Karpas-422 (cell line): ENCODE results near the gene HIVEP3. TPM values are rescaled to one million over a fixed set of nuclear protein-coding genes. Genes with fewer than 3 reads are reported as not detected.

ENCODE experiments used
- DNase-seq: peaks from one replicate; pipeline ENCODE4 v3.0.0-alpha.2; 2015
- H2AFZ ChIP-seq: fragments of 200-600 bp; sonication (generic); 2 replicates; pipeline ENCODE4 v1.6.1; 2014; ENCODE audit warnings: antibody characterized with exemption, low read length, mixed read lengths
- H3K27ac ChIP-seq: fragments of 200-600 bp; sonication (generic); 2 replicates; pipeline ENCODE4 v1.5.1; 2014; ENCODE audit warnings: mild to moderate bottlenecking, low read length, moderate library complexity
- H3K27me3 ChIP-seq: fragments of 200-600 bp; sonication (generic); 2 replicates; pipeline ENCODE4 v1.6.1; 2014; ENCODE audit warnings: low read length, mixed read lengths
- H3K36me3 ChIP-seq: fragments of 200-600 bp; sonication (generic); 2 replicates; pipeline ENCODE4 v1.6.1; 2014; ENCODE audit warnings: low read length, mixed read lengths; ENCODE audit not compliant: insufficient read depth
- H3K4me1 ChIP-seq: fragments of 200-600 bp; sonication (generic); 2 replicates; pipeline ENCODE4 v1.6.1; 2014; ENCODE audit warnings: mild to moderate bottlenecking, low read length, mixed read lengths
- H3K4me2 ChIP-seq: fragments of 200-600 bp; sonication (generic); 2 replicates; pipeline ENCODE4 v1.6.1; 2014; ENCODE audit warnings: low read length, low read depth, mild to moderate bottlenecking; ENCODE audit not compliant: poor library complexity, severe bottlenecking
- H3K4me3 ChIP-seq: fragments of 200-600 bp; sonication (generic); 2 replicates; pipeline ENCODE4 v1.5.1; 2014; ENCODE audit warnings: mild to moderate bottlenecking, antibody characterized with exemption, low read length, mixed read lengths
- H3K79me2 ChIP-seq: fragments of 200-600 bp; sonication (generic); 2 replicates; pipeline ENCODE4 v1.6.1; 2014; ENCODE audit warnings: mild to moderate bottlenecking, low read length, mixed read lengths
- H3K9ac ChIP-seq: fragments of 200-600 bp; sonication (generic); 2 replicates; pipeline ENCODE4 v1.6.0; 2014; ENCODE audit warnings: low read length
- H3K9me2 ChIP-seq: fragments of 200-600 bp; sonication (generic), shearing (Covaris generic); replicated peaks from 2 replicates; pipeline ENCODE4 v1.6.0; 2014; ENCODE audit warnings: mild to moderate bottlenecking, low read length, moderate library complexity; ENCODE audit not compliant: insufficient read depth
- H3K9me3 ChIP-seq: fragments of 300-700, 200-600 bp; sonication (generic); 2 replicates; pipeline ENCODE4 v1.6.1; 2014; ENCODE audit warnings: low read length, mixed read lengths
- H4K20me1 ChIP-seq: fragments of 200-600 bp; sonication (generic); 2 replicates; pipeline ENCODE4 v1.6.1; 2014; ENCODE audit warnings: mild to moderate bottlenecking, antibody characterized with exemption, low read length, low read depth; ENCODE audit not compliant: insufficient read depth
- total RNA-seq: library from RNA; depleted of rRNA; stranded (reverse); fragments of >200 nt; shearing (Covaris generic); gene quantifications from 2 replicates; pipeline ENCODE4 v1.2.3, GENCODE V29; 2014; ENCODE audit warnings: low replicate concordance

HIVEP3 gene
- total RNA-seq, 1 experiment from 2014 or later = 1.3 TPM

- Histone ChIP-seq H3K79me2 (no peaks in the 10 kb centered on the region), H3K4me2 (no peak overlapping the region), H3K4me3 (no peak overlapping the region), H2AFZ (no peak overlapping the region), H3K27me3 (no peaks in the 10 kb centered on the region), H3K9me3 (no peaks in the 10 kb centered on the region), H4K20me1 (no peaks in the 10 kb centered on the region), H3K36me3 (no peaks in the 10 kb centered on the region), H3K9ac (no peak overlapping the region), H3K4me1 (no peaks in the 10 kb centered on the region), H3K9me2 (no peaks in the 10 kb centered on the region), H3K27ac (no peak overlapping the region)
- no peak for DNase-seq
Measured at GRCh38 chr1:41879617-41880016, 39.1 kb downstream of the HIVEP3 start.

GRCh38 chr1:41878911-41879310, 39.8 kb downstream of the HIVEP3 start:
- Histone ChIP-seq H4K20me1 (no peaks in the 10 kb centered on the region), H3K27me3 (no peaks in the 10 kb centered on the region), H3K9me2 (no peaks in the 10 kb centered on the region), H3K36me3 (no peaks in the 10 kb centered on the region), H3K9me3 (no peaks in the 10 kb centered on the region), H3K9ac (no peak overlapping the region), H3K27ac (no peak overlapping the region), H3K4me3 (no peak overlapping the region), H2AFZ (no peak overlapping the region), H3K4me1 (no peaks in the 10 kb centered on the region), H3K4me2 (no peak overlapping the region), H3K79me2 (no peaks in the 10 kb centered on the region)
- DNase-seq = no peak

DNA sequence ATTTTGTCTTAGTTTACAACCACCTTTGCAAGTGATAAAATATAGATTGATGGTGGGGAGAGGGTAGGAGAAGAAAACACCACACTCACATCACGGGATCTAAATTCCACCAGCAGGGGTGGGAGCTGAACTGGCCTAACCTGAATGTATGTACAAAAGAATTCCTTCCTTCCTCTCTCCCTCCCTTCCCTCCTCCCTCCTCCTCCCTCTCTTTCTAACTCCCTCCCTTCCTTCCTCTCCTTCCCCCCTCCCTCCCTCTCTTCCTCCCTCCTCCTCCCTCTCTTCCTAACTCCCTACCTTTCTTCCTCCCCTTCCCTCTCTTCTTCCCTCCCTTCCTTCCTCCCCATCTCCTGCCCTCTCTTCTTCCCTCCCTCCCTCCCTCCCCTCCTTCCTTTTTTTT, 40.2 kb downstream of the HIVEP3 start:
- no peaks in the 10 kb centered on the region for H3K36me3 ChIP-seq
- no peaks in the 10 kb centered on the region for H3K9me3 ChIP-seq
- H3K4me3 ChIP-seq = no peak overlapping the region
- no peak overlapping the region for H2AFZ ChIP-seq
- no peak for DNase-seq
- no peak overlapping the region for H3K4me2 ChIP-seq
- H4K20me1 ChIP-seq = no peaks in the 10 kb centered on the region
- no peaks in the 10 kb centered on the region for H3K27me3 ChIP-seq
- no peak overlapping the region for H3K27ac ChIP-seq
- no peaks in the 10 kb centered on the region for H3K9me2 ChIP-seq
- H3K79me2 ChIP-seq = no peaks in the 10 kb centered on the region
- no peak overlapping the region for H3K9ac ChIP-seq
- H3K4me1 ChIP-seq = no peaks in the 10 kb centered on the region

DNA sequence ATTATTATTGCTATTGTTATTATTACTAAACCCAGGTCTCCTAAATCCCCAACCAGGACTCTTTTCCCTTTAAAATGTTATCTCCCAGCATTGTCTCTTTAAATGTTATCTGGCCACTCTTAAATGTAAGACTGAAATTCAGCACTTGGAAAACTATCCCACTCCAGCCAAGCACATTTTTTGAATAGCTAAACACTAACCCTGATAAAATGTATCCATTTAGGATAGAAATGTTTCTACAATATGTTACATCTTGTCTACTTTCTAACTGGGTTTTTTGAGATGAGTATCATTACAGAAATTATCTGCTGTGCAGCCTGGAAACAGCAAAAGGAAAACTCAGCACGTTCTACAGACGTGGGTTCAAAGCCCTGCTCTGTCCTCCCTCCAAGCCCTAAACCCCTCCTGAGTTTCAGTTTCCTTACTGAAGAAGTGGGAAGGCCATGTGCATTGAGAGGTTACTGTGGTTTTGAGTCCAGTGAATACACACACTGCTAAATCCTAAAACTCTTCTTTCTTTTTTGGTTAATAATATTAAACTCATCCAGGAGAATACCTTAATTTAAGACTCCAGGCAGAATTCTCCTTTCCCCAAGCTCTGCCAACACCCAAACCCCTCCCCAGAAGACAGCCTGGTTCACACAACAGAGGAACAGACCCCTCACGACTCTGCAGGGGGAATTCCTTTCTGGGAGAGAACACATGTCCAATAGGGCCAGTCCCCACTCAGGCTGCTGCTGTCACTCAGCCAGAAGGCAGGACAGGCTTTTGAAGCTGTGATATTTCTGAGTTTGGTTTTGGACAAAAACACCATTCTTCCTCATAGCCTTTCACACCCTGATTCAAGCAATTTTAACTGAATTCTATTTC, 41.9 kb downstream of the HIVEP3 start:
- H4K20me1 ChIP-seq = no peaks in the 10 kb centered on the region
- no peak overlapping the region for H2AFZ ChIP-seq
- H3K4me1 ChIP-seq = no peaks in the 10 kb centered on the region
- H3K9ac ChIP-seq = no peak overlapping the region
- H3K27me3 ChIP-seq = no peaks in the 10 kb centered on the region
- no peaks in the 10 kb centered on the region for H3K36me3 ChIP-seq
- no peak overlapping the region for H3K4me3 ChIP-seq
- DNase-seq = no peak
- H3K27ac ChIP-seq = no peak overlapping the region
- no peaks in the 10 kb centered on the region for H3K9me2 ChIP-seq
- H3K79me2 ChIP-seq = no peaks in the 10 kb centered on the region
- H3K9me3 ChIP-seq = no peaks in the 10 kb centered on the region
- no peak overlapping the region for H3K4me2 ChIP-seq

DNA sequence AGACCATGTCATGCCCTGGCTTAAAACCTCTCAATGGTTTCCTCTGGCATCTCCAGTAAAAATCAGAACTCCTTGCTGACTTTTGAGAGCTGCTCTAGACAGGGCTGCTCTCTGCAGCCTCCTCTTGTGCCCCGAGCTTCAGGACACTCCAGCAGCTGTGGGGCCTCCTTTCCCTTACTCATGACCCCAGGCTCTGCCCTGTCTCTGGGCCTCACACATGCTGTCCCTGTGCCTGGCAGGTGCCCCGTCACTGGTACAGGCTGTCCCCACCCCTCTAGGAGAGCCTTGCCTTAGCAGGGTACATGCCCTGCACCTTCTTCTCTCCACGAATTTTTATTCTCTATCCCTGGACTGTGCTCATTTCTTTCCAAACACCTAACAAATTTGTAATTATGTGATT, 43.2 kb downstream of the HIVEP3 start:
- Histone ChIP-seq H3K9me2 (no peaks in the 10 kb centered on the region), H3K4me1 (no peaks in the 10 kb centered on the region), H3K36me3 (no peaks in the 10 kb centered on the region), H3K9me3 (no peaks in the 10 kb centered on the region), H3K4me3 (no peak overlapping the region), H3K27ac (no peak overlapping the region), H3K4me2 (no peak overlapping the region), H2AFZ (no peak overlapping the region), H3K79me2 (no peaks in the 10 kb centered on the region), H3K27me3 (no peaks in the 10 kb centered on the region), H3K9ac (no peak overlapping the region), H4K20me1 (no peaks in the 10 kb centered on the region)
- no peak for DNase-seq

DNA sequence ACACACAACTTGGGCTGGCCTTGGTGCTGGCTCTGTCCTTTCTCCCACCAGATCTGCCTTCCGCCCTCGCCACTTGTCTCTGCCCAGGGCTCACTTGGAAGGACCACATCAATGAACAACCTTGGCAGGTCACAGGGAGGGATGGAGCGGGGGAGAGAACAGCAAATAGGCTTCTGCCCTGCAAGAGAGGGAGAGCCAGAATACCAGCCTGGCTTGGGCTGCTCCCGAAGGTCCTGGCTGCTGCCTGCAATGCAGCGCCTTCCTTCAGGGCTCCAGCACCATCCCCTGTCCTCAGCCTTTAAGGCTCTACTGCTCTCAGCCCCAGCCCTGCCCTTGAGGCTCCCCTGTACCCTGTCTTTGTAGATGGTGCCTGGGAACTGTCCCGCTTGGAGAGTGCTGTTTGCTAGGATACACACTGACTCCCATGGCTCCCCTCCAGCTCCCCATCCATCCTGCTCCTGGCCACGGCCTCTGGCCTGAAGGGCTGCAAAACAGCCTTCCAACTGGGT, 43.8 kb downstream of the HIVEP3 start:
- Histone ChIP-seq H2AFZ (no peak overlapping the region), H3K4me2 (no peak overlapping the region), H3K4me1 (no peaks in the 10 kb centered on the region), H3K27me3 (no peaks in the 10 kb centered on the region), H4K20me1 (no peaks in the 10 kb centered on the region), H3K36me3 (no peaks in the 10 kb centered on the region), H3K9me2 (no peaks in the 10 kb centered on the region), H3K27ac (no peak overlapping the region), H3K4me3 (no peak overlapping the region), H3K9ac (no peak overlapping the region), H3K9me3 (no peaks in the 10 kb centered on the region), H3K79me2 (no peaks in the 10 kb centered on the region)
- DNase-seq = no peak

GRCh38 chr1:41874151-41874719, 44.5 kb downstream of the HIVEP3 start:
- no peak overlapping the region for H2AFZ ChIP-seq
- no peak overlapping the region for H3K27ac ChIP-seq
- H3K9ac ChIP-seq = no peak overlapping the region
- no peaks in the 10 kb centered on the region for H3K9me3 ChIP-seq
- H3K27me3 ChIP-seq = no peaks in the 10 kb centered on the region
- no peaks in the 10 kb centered on the region for H3K9me2 ChIP-seq
- H4K20me1 ChIP-seq = no peaks in the 10 kb centered on the region
- no peaks in the 10 kb centered on the region for H3K79me2 ChIP-seq
- DNase-seq = no peak
- H3K36me3 ChIP-seq = no peaks in the 10 kb centered on the region
- no peaks in the 10 kb centered on the region for H3K4me1 ChIP-seq
- no peak overlapping the region for H3K4me3 ChIP-seq
- H3K4me2 ChIP-seq = no peak overlapping the region

GRCh38 chr1:41872074-41872473, 46.6 kb downstream of the HIVEP3 start:
- Histone ChIP-seq H3K9ac (no peak overlapping the region), H3K4me1 (peaks cover 10% of the 10 kb centered on the region), H3K9me3 (no peaks in the 10 kb centered on the region), H3K27ac (no peak overlapping the region), H3K27me3 (no peaks in the 10 kb centered on the region), H4K20me1 (no peaks in the 10 kb centered on the region), H3K4me2 (no peak overlapping the region), H3K79me2 (no peaks in the 10 kb centered on the region), H3K4me3 (no peak overlapping the region), H3K9me2 (no peaks in the 10 kb centered on the region), H2AFZ (peak overlapping the region; percentile 78; the same call in 1 of the 2 replicates), H3K36me3 (no peaks in the 10 kb centered on the region)
- peak; percentile 51 for DNase-seq
